Measurements from ENCODE around the gene GADD45A. TPM values are rescaled to one million over a fixed set of nuclear protein-coding genes. Genes with fewer than 3 reads are reported as not detected.

GADD45A gene
- total and polyA plus RNA-seq, 9 of the 15 experiments (the other 6 are each of a cell fraction or from before 2014, with no cell fraction given): 21.3 to 156 (median 62.1) TPM

DNA sequence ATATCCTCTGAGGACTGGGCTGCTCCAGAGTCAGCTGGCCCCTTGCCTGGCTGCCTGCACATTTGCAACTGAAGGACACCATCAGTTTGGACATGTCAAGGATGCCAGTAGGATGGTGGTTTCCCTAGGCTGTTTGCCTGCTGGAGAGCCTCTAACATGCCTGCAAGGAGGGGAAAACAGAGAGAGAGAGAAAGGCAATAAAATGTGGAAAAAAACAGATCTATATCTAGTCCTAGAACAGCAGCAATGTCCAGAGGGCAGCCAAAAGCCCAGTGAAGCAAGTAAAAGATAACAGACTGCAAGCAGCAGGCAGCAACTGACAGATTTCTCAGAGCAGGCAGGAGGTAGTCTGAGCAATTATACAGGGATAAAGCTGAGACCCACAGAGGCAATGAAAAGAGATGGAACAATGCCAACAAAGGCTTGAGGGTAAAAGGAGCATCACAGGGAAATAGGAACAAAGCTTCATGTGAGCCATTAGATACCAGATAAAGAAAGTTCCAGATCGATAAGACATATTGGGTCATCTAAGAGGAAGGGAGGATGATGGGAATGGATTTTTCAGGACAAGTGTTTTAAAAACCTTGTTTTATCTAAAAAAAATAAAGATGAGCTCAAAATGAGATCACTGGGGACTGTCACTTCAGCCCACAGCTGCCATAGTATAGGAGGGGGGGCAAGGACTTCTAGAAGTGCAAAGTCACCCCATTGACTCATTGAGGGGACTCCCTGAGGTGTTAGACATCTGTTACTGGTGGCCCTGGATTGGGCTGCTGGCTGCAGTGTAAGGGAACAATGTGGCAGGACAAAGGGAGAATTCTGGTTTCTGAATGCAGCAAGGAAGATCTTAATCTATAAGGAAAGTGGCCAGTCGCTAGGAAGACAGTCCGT lies 38.6 kb upstream of the GADD45A start (continued):
- TF ChIP-seq, protein P1, sequence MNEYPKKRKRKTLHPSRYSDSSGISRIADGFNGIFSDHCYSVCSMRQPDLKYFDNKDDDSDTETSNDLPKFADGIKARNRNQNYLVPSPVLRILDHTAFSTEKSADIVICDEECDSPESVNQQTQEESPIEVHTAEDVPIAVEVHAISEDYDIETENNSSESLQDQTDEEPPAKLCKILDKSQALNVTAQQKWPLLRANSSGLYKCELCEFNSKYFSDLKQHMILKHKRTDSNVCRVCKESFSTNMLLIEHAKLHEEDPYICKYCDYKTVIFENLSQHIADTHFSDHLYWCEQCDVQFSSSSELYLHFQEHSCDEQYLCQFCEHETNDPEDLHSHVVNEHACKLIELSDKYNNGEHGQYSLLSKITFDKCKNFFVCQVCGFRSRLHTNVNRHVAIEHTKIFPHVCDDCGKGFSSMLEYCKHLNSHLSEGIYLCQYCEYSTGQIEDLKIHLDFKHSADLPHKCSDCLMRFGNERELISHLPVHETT (CRISPR knock-in tag; conservative IDR thresholded peaks at IDR 0.05 in 1 of 2, IDR thresholded peaks at IDR 0.05 in 1 of 2): peak in 1 of 2 experiments; percentile 51; a peak in 1 of 4 replicates
- TF ChIP-seq GTF2F1 (IDR thresholded peaks at IDR 0.05; ENCODE audit: low read depth, low read length) (no peak), CHD4 (IDR thresholded peaks at IDR 0.05; ENCODE audit: insufficient read depth, insufficient replicate concordance, low read depth, low read length, poor library complexity, severe bottlenecking) (no peak), EP300 (IDR thresholded peaks at IDR 0.05; ENCODE audit: low read length) (peak; percentile 63), KAT7 (CRISPR knock-in tag; IDR thresholded peaks at IDR 0.05; ENCODE audit: borderline replicate concordance) (no peak), STAT5A (IDR thresholded peaks at IDR 0.05; ENCODE audit: borderline replicate concordance, low read length) (peak; percentile 44; the same call in 1 of the 2 replicates), ZNF384 (IDR thresholded peaks at IDR 0.05; ENCODE audit: low read depth, low read length) (peak; percentile 23; the same call in 1 of the 2 replicates), FOXJ2 (tag; IDR thresholded peaks at IDR 0.05) (0 out of 2 replicates have a peak, but pooled peaks have one; percentile 57)
- TF ChIP-seq, protein P2, sequence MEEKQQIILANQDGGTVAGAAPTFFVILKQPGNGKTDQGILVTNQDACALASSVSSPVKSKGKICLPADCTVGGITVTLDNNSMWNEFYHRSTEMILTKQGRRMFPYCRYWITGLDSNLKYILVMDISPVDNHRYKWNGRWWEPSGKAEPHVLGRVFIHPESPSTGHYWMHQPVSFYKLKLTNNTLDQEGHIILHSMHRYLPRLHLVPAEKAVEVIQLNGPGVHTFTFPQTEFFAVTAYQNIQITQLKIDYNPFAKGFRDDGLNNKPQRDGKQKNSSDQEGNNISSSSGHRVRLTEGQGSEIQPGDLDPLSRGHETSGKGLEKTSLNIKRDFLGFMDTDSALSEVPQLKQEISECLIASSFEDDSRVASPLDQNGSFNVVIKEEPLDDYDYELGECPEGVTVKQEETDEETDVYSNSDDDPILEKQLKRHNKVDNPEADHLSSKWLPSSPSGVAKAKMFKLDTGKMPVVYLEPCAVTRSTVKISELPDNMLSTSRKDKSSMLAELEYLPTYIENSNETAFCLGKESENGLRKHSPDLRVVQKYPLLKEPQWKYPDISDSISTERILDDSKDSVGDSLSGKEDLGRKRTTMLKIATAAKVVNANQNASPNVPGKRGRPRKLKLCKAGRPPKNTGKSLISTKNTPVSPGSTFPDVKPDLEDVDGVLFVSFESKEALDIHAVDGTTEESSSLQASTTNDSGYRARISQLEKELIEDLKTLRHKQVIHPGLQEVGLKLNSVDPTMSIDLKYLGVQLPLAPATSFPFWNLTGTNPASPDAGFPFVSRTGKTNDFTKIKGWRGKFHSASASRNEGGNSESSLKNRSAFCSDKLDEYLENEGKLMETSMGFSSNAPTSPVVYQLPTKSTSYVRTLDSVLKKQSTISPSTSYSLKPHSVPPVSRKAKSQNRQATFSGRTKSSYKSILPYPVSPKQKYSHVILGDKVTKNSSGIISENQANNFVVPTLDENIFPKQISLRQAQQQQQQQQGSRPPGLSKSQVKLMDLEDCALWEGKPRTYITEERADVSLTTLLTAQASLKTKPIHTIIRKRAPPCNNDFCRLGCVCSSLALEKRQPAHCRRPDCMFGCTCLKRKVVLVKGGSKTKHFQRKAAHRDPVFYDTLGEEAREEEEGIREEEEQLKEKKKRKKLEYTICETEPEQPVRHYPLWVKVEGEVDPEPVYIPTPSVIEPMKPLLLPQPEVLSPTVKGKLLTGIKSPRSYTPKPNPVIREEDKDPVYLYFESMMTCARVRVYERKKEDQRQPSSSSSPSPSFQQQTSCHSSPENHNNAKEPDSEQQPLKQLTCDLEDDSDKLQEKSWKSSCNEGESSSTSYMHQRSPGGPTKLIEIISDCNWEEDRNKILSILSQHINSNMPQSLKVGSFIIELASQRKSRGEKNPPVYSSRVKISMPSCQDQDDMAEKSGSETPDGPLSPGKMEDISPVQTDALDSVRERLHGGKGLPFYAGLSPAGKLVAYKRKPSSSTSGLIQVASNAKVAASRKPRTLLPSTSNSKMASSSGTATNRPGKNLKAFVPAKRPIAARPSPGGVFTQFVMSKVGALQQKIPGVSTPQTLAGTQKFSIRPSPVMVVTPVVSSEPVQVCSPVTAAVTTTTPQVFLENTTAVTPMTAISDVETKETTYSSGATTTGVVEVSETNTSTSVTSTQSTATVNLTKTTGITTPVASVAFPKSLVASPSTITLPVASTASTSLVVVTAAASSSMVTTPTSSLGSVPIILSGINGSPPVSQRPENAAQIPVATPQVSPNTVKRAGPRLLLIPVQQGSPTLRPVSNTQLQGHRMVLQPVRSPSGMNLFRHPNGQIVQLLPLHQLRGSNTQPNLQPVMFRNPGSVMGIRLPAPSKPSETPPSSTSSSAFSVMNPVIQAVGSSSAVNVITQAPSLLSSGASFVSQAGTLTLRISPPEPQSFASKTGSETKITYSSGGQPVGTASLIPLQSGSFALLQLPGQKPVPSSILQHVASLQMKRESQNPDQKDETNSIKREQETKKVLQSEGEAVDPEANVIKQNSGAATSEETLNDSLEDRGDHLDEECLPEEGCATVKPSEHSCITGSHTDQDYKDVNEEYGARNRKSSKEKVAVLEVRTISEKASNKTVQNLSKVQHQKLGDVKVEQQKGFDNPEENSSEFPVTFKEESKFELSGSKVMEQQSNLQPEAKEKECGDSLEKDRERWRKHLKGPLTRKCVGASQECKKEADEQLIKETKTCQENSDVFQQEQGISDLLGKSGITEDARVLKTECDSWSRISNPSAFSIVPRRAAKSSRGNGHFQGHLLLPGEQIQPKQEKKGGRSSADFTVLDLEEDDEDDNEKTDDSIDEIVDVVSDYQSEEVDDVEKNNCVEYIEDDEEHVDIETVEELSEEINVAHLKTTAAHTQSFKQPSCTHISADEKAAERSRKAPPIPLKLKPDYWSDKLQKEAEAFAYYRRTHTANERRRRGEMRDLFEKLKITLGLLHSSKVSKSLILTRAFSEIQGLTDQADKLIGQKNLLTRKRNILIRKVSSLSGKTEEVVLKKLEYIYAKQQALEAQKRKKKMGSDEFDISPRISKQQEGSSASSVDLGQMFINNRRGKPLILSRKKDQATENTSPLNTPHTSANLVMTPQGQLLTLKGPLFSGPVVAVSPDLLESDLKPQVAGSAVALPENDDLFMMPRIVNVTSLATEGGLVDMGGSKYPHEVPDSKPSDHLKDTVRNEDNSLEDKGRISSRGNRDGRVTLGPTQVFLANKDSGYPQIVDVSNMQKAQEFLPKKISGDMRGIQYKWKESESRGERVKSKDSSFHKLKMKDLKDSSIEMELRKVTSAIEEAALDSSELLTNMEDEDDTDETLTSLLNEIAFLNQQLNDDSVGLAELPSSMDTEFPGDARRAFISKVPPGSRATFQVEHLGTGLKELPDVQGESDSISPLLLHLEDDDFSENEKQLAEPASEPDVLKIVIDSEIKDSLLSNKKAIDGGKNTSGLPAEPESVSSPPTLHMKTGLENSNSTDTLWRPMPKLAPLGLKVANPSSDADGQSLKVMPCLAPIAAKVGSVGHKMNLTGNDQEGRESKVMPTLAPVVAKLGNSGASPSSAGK (IDR thresholded peaks at IDR 0.05): 0 out of 2 replicates have a peak, but pooled peaks have one; percentile 26
- TF ChIP-seq, protein P3, sequence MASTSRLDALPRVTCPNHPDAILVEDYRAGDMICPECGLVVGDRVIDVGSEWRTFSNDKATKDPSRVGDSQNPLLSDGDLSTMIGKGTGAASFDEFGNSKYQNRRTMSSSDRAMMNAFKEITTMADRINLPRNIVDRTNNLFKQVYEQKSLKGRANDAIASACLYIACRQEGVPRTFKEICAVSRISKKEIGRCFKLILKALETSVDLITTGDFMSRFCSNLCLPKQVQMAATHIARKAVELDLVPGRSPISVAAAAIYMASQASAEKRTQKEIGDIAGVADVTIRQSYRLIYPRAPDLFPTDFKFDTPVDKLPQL (IDR thresholded peaks at IDR 0.05; ENCODE audit: extremely low read depth, insufficient read length): no peak
